Progenitor cell of endocrine pancreas (in vitro differentiated cells): ENCODE results near the gene PPP2R1B. TPM values are rescaled to one million over a fixed set of nuclear protein-coding genes. Genes with fewer than 3 reads are reported as not detected.

Source experiments
- DNase-seq: peaks from one replicate; pipeline ENCODE4 v3.0.0; 2021; ENCODE audit warnings: low spot score; ENCODE audit not compliant: unreplicated experiment
- H3K27ac Mint-ChIP-seq: 2 replicates; pipeline ENCODE4 v1.8.0; 2021; ENCODE audit warnings: mild to moderate bottlenecking, moderate library complexity, mixed read lengths
- H3K27me3 Mint-ChIP-seq: 2 replicates; pipeline ENCODE4 v1.8.0; 2021; ENCODE audit warnings: mixed read lengths
- H3K36me3 Mint-ChIP-seq: 2 replicates; pipeline ENCODE4 v1.8.0; 2022; ENCODE audit warnings: mixed read lengths; ENCODE audit not compliant: insufficient read depth
- H3K4me1 Mint-ChIP-seq: 2 replicates; pipeline ENCODE4 v1.8.0; 2021; ENCODE audit warnings: low read depth, mixed read lengths
- H3K4me3 Mint-ChIP-seq: 2 replicates; pipeline ENCODE4 v1.8.0; 2021; ENCODE audit warnings: low read depth, mild to moderate bottlenecking, moderate library complexity, mixed read lengths
- H3K9me3 Mint-ChIP-seq: 2 replicates; pipeline ENCODE4 v1.8.0; 2021; ENCODE audit warnings: low read depth, mixed read lengths
- CTCF ChIP-seq: fragments of 200-600 bp; sonication (generic); IDR thresholded peaks from one replicate; pipeline ENCODE4 v1.5.0; 2021; ENCODE audit warnings: antibody characterized with exemption, mild to moderate bottlenecking; ENCODE audit not compliant: unreplicated experiment
- total RNA-seq: library from RNA; stranded (reverse); gene quantifications from 2 replicates; pipeline ENCODE4 v1.2.1, GENCODE V29; 2021

Gene PPP2R1B
- total RNA-seq, 1 donor from 2014 or later, result 92.6 TPM

GRCh38 chr11:111798279-111798678 is 32.1 kb upstream of the PPP2R1B start:
- TF ChIP-seq CTCF, result no peak
- H3K27ac Mint-ChIP-seq, result no peak overlapping the region
- peaks cover 19% of the 10 kb centered on the region for H3K36me3 Mint-ChIP-seq
- H3K4me1 Mint-ChIP-seq, result peaks cover 19% of the 10 kb centered on the region
- no peak overlapping the region for H3K4me3 Mint-ChIP-seq
- H3K27me3 Mint-ChIP-seq, result no peaks in the 10 kb centered on the region
- H3K9me3 Mint-ChIP-seq, result no peaks in the 10 kb centered on the region
- DNase-seq, result no peak

- Mint-ChIP-seq H3K27ac (no peak overlapping the region), H3K4me3 (no peak overlapping the region), H3K27me3 (no peaks in the 10 kb centered on the region), H3K36me3 (peaks cover 18% of the 10 kb centered on the region), H3K4me1 (peaks cover 18% of the 10 kb centered on the region), H3K9me3 (no peaks in the 10 kb centered on the region)
- TF ChIP-seq CTCF, result no peak
- DNase-seq, result no peak
Measured at GRCh38 chr11:111797145-111797581, 31.0 kb upstream of the PPP2R1B start.

- Mint-ChIP-seq H3K27ac (no peak overlapping the region), H3K4me3 (no peak overlapping the region), H3K36me3 (peaks cover 18% of the 10 kb centered on the region), H3K9me3 (no peaks in the 10 kb centered on the region), H3K4me1 (peaks cover 13% of the 10 kb centered on the region), H3K27me3 (no peaks in the 10 kb centered on the region)
- no peak for TF ChIP-seq CTCF
- no peak for DNase-seq
Measured at GRCh38 chr11:111796696-111797095, 30.5 kb upstream of the PPP2R1B start.

GRCh38 chr11:111795334-111795985 is 29.3 kb upstream of the PPP2R1B start:
- no peaks in the 10 kb centered on the region for H3K27me3 Mint-ChIP-seq
- H3K4me1 Mint-ChIP-seq, result peaks cover 8% of the 10 kb centered on the region
- TF ChIP-seq CTCF, result no peak
- H3K27ac Mint-ChIP-seq, result no peak overlapping the region
- H3K4me3 Mint-ChIP-seq, result no peak overlapping the region
- H3K9me3 Mint-ChIP-seq, result no peaks in the 10 kb centered on the region
- H3K36me3 Mint-ChIP-seq, result peaks cover 21% of the 10 kb centered on the region
- DNase-seq, result no peak

GRCh38 chr11:111793863-111794262 is 27.7 kb upstream of the PPP2R1B start:
- H3K27ac Mint-ChIP-seq, result no peak overlapping the region
- TF ChIP-seq CTCF, result no peak
- no peak for DNase-seq
- peaks cover 19% of the 10 kb centered on the region for H3K36me3 Mint-ChIP-seq
- no peak overlapping the region for H3K4me3 Mint-ChIP-seq
- no peaks in the 10 kb centered on the region for H3K4me1 Mint-ChIP-seq
- no peaks in the 10 kb centered on the region for H3K27me3 Mint-ChIP-seq
- H3K9me3 Mint-ChIP-seq, result no peaks in the 10 kb centered on the region
